K562 (cell line): ENCODE results near the gene BIRC3. TPM values are rescaled to one million over a fixed set of nuclear protein-coding genes. Genes with fewer than 3 reads are reported as not detected.

Experiments
- ATAC-seq: fragments of 200-7000 bp; cut with Tn5 transposase; 3 replicates; pipeline ENCODE4 v1.9.1; 2020; ENCODE audit warnings: moderate library complexity
- BruUV-seq: library from RNA; stranded (reverse); fragments of 400-500 nt; replicated peaks from 2 replicates; lab custom pipeline; 2021; lab: Mats Ljungman, UMichigan
- CTCF ChIA-PET: fragments of 300-600 bp; formaldehyde crosslinking; extraction: SDS; loops from one replicate; lab custom pipeline; 2021; ENCODE audit warnings: low intra/inter-chr PET ratio; lab: Yijun Ruan, JAX
- POLR2A ChIA-PET: fragments of 300-600, 350-650 bp; sonication (Branson Sonifier 250); formaldehyde crosslinking; extraction: SDS; loops from one replicate; lab custom pipeline; 2021; ENCODE audit warnings: antibody characterized with exemption, inconsistent platforms; lab: Yijun Ruan, JAX
- DNase-seq, 4 experiments: peaks; one replicate each; pipeline versions ENCODE4 v3.0.0 to v3.0.0-alpha.2; 2011 to 2018; ENCODE audit warnings: low spot score in 3 of 4, mixed read lengths in 3 of 4; ENCODE audit errors: extremely low read depth in 1 of 4
- FAIRE-seq: peaks from 2 replicates; lab custom pipeline; 2011; peaks lifted over from hg19 to GRCh38; lab: Jason Lieb, UNC
- H2AFZ ChIP-seq: 2 replicates; pipeline ENCODE4 v1.6.0; 2011; ENCODE audit warnings: low read depth, low read length, control low read depth, inconsistent platforms
- H3K27ac ChIP-seq: fragments of 200-600 bp; 3 replicates; pipeline ENCODE4 v1.8.0; 2011; ENCODE audit warnings: low read depth, mild to moderate bottlenecking, control low read depth, inconsistent platforms, low read length, moderate library complexity, mixed read lengths; ENCODE audit errors: extremely low read depth
- H3K27me3 ChIP-seq, 2 experiments: fragments of 300-600 bp in 1 of 2; 2 replicates in 1 of 2; 3 replicates in 1 of 2; pipeline versions ENCODE4 v1.6.0 to v1.8.0; 2011; ENCODE audit warnings: inconsistent platforms in 2 of 2, low read length in 2 of 2, mild to moderate bottlenecking in 1 of 2, mixed read lengths in 1 of 2, moderate library complexity in 1 of 2; ENCODE audit not compliant: control insufficient read depth in 2 of 2, insufficient read depth in 2 of 2
- H3K36me3 ChIP-seq: fragments of 300-600 bp; 3 replicates; pipeline ENCODE4 v1.8.0; 2011; ENCODE audit warnings: mild to moderate bottlenecking, low read length, inconsistent platforms; ENCODE audit not compliant: control insufficient read depth, insufficient read depth
- H3K4me1 ChIP-seq, 2 experiments: fragments of 200-600 bp in 1 of 2; replicated peaks in 1 of 2; 2 replicates in 1 of 2; 3 replicates in 1 of 2; pipeline versions ENCODE4 v1.5.1 to v1.8.0; 2011; ENCODE audit warnings: inconsistent platforms in 2 of 2, low read length in 2 of 2, mild to moderate bottlenecking in 1 of 2, mixed read lengths in 1 of 2, moderate library complexity in 1 of 2; ENCODE audit not compliant: control insufficient read depth in 2 of 2, insufficient read depth in 2 of 2
- H3K4me2 ChIP-seq: 2 replicates; pipeline ENCODE4 v1.6.1; 2011; ENCODE audit warnings: low read length, control low read depth, inconsistent platforms, mixed read lengths; ENCODE audit not compliant: insufficient read depth
- H3K4me3 ChIP-seq: fragments of 200-600 bp; sonication (generic), shearing (Covaris generic); 2 replicates; pipeline ENCODE4 v1.5.1; 2016; ENCODE audit warnings: control low read depth, inconsistent platforms
- H3K79me2 ChIP-seq: fragments of 200-600 bp; 3 replicates; pipeline ENCODE4 v1.8.0; 2011; ENCODE audit warnings: low read length, inconsistent platforms; ENCODE audit not compliant: control insufficient read depth, insufficient read depth
- H3K9ac ChIP-seq, 2 experiments: 2 replicates each; pipeline versions ENCODE4 v1.6.0 to v1.6.1; 2011; ENCODE audit warnings: low read depth in 2 of 2, low read length in 2 of 2, control low read depth in 1 of 2, inconsistent platforms in 1 of 2, mild to moderate bottlenecking in 1 of 2, mixed read lengths in 1 of 2; ENCODE audit not compliant: insufficient read depth in 1 of 2
- H3K9me1 ChIP-seq: one replicate; pipeline ENCODE4 v1.6.0; 2011; ENCODE audit warnings: inconsistent platforms, mild to moderate bottlenecking, low read length, moderate library complexity; ENCODE audit not compliant: control insufficient read depth, insufficient read depth
- H3K9me3 ChIP-seq: replicated peaks from 2 replicates; pipeline ENCODE4 v1.5.1; 2011; ENCODE audit warnings: low read depth, low read length, inconsistent platforms; ENCODE audit not compliant: control insufficient read depth, insufficient read depth
- H4K20me1 ChIP-seq: replicated peaks from 2 replicates; pipeline ENCODE4 v1.6.1; 2011; ENCODE audit warnings: low read length, inconsistent platforms, mixed read lengths; ENCODE audit not compliant: control insufficient read depth, insufficient read depth
- CBX3 ChIP-seq, 2 experiments: IDR thresholded peaks; 1 replicate in 1 of 2; 2 replicates in 1 of 2; pipeline ENCODE4 v1.6.1; 2012; ENCODE audit warnings: inconsistent platforms in 2 of 2, low read length in 2 of 2, borderline replicate concordance in 1 of 2, control low read depth in 1 of 2
- CBX5 ChIP-seq: IDR thresholded peaks from 2 replicates; pipeline ENCODE4 v1.6.1; 2014; ENCODE audit warnings: low read depth, borderline replicate concordance
- ELF1 ChIP-seq: fragments of 200-800 bp; sonication (Bioruptor generic); IDR thresholded peaks from 2 replicates; pipeline ENCODE4 v1.6.1; 2016; ENCODE audit warnings: missing genetic modification characterization, missing compliant biosample characterization
- GABPA ChIP-seq: fragments of 200-800 bp; sonication (Bioruptor generic); conservative IDR thresholded peaks from 2 replicates; pipeline ENCODE4 v1.6.1; 2016; ENCODE audit warnings: low read depth, missing genetic modification characterization, missing compliant biosample characterization
- LEF1 ChIP-seq: fragments of 450-650 bp; IDR thresholded peaks from 2 replicates; pipeline ENCODE4 v1.6.1; 2016; ENCODE audit warnings: mild to moderate bottlenecking
- MED1 ChIP-seq: sonication (generic); formaldehyde crosslinking; IDR thresholded peaks from 2 replicates; pipeline ENCODE4 v1.8.1; 2023; ENCODE audit warnings: missing genetic modification reagents, borderline replicate concordance
- NCOR1 ChIP-seq: fragments of 450-650 bp; IDR thresholded peaks from 2 replicates; pipeline ENCODE4 v1.6.1; 2016; ENCODE audit warnings: mild to moderate bottlenecking, moderate library complexity
- NKRF ChIP-seq: fragments of 450-650 bp; IDR thresholded peaks from 2 replicates; pipeline ENCODE4 v1.6.1; 2016; ENCODE audit warnings: borderline replicate concordance
- SOX6 ChIP-seq: fragments of 450-650 bp; IDR thresholded peaks from 2 replicates; pipeline ENCODE4 v1.6.1; 2014; ENCODE audit warnings: mild to moderate bottlenecking
- TRIM28 ChIP-seq: fragments of 450-650 bp; IDR thresholded peaks from 2 replicates; pipeline ENCODE4 v1.6.1; 2017
- ZBED1 ChIP-seq: IDR thresholded peaks from 2 replicates; pipeline ENCODE4 v1.6.1; 2014
- ZNF444 ChIP-seq: fragments of 250-450 bp; sonication (Bioruptor Pico); IDR thresholded peaks from 2 replicates; pipeline ENCODE4 v1.4.0; 2020; ENCODE audit warnings: mild to moderate bottlenecking, moderate library complexity
- ZNF75A ChIP-seq: fragments of 450-650 bp; formaldehyde crosslinking; IDR thresholded peaks from 2 replicates; pipeline ENCODE4 v1.4.0; 2020; ENCODE audit warnings: mild to moderate bottlenecking
- in situ Hi-C: fragments of 300-500 bp; cut with MboI; formaldehyde crosslinking; loops from 4 replicates; pipeline ENCODE4 v1.15.0; 2018; ENCODE audit warnings: inconsistent platforms, mixed read lengths
- intact Hi-C: fragments of 100-400 bp; cut with micrococcal nuclease; formaldehyde crosslinking; loops from 2 replicates; pipeline ENCODE4 v1.14.2; 2022
- polyA plus RNA-seq, 8 experiments: library from polyadenylated mRNA; depleted of rRNA in 4 of 8; stranded (reverse) in 5 of 8; unstranded in 3 of 8; fragments of >200 nt; fragmentation: Nextera tagmentation in 2 of 8; fragmentation: Illumina TruSeq in 1 of 8; extraction: Ambion mirVana in 2 of 8; extraction: Trizol in 1 of 8; gene quantifications; 2 replicates each; pipeline versions ENCODE4 v1.2.1 to v1.2.3, GENCODE V29; 2011 to 2014; ENCODE audit warnings: inconsistent platforms in 1 of 8, missing spikeins in 1 of 8
- total RNA-seq, 7 experiments: library from RNA; depleted of rRNA in 6 of 7; stranded (reverse); fragments of >200 nt in 6 of 7; fragmentation: Illumina TruSeq in 2 of 7; extraction: Trizol in 2 of 7; gene quantifications; 2 replicates each; pipeline versions ENCODE4 v1.2.1 to v1.2.3, GENCODE V29; 2011 to 2021; ENCODE audit warnings: low replicate concordance in 1 of 7
- TF ChIP-seq, protein P1 (sequence below): fragments of 450-650 bp; formaldehyde crosslinking; IDR thresholded peaks from 2 replicates; pipeline ENCODE4 v1.4.0; 2020; ENCODE audit warnings: mild to moderate bottlenecking, moderate library complexity

Gene BIRC3
- total and polyA plus RNA-seq, 9 of the 15 experiments (the other 6 are each of a cell fraction or from before 2014, with no cell fraction given) = 0.08 to 0.42 (median 0.18) TPM

- TF ChIP-seq ZBED1 (no peak), NKRF (peak; percentile 45; the same call in 1 of the 2 replicates), SOX6 (no peak), ELF1 (tag) (peak; percentile 53; the same call in 1 of the 2 replicates)
Measured at GRCh38 chr11:102347462-102348370, 30.4 kb downstream of the BIRC3 start (continued).

- Histone ChIP-seq H3K9me3 (no peaks in the 10 kb centered on the region), H4K20me1 (no peaks in the 10 kb centered on the region), H3K4me2 (no peak overlapping the region), H3K4me1 (no peaks in the 10 kb centered on the region), H3K36me3 (peaks cover 27% of the 10 kb centered on the region), H3K27me3 (no peaks in the 10 kb centered on the region), H3K4me3 (no peak overlapping the region), H3K79me2 (peaks cover 10% of the 10 kb centered on the region; the same call in 2 of the 3 replicates), H3K27ac (no peak overlapping the region), H3K9ac (no peak overlapping the region), H3K9me1 (no peaks in the 10 kb centered on the region), H2AFZ (no peak overlapping the region)
- POLR2A ChIA-PET = no interaction called here
- DNase-seq = no peak
- FAIRE-seq = no peak
- ATAC-seq = no peak
- intact Hi-C loops = no loop called here
- CTCF ChIA-PET = no interaction called here
- BruUV-seq = no TSS peak
- no peak for TF ChIP-seq LEF1
- TF ChIP-seq TRIM28 = no peak
- TF ChIP-seq CBX3 (IDR thresholded peaks at IDR 0.05; ENCODE audit: borderline replicate concordance in 1 of 2, low read length in 2 of 2) = no peak
- no peak for TF ChIP-seq ZNF444 (CRISPR knock-in tag)
- no peak for TF ChIP-seq MED1 (CRISPR knock-in tag)
- no peak for TF ChIP-seq NCOR1
- no peak for TF ChIP-seq GABPA
- no peak for TF ChIP-seq ZNF75A (CRISPR knock-in tag)
- no peak for TF ChIP-seq CBX5
- TF ChIP-seq, protein P1, sequence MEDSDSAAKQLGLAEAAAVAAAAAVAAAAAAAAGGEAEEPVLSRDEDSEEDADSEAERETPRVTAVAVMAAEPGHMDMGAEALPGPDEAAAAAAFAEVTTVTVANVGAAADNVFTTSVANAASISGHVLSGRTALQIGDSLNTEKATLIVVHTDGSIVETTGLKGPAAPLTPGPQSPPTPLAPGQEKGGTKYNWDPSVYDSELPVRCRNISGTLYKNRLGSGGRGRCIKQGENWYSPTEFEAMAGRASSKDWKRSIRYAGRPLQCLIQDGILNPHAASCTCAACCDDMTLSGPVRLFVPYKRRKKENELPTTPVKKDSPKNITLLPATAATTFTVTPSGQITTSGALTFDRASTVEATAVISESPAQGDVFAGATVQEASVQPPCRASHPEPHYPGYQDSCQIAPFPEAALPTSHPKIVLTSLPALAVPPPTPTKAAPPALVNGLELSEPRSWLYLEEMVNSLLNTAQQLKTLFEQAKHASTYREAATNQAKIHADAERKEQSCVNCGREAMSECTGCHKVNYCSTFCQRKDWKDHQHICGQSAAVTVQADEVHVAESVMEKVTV (CRISPR knock-in tag) = no peak
- TF ChIP-seq, all 486 proteins: peak for 0
- in situ Hi-C loops = no loop called here
Measured at GRCh38 chr11:102357116-102357515, 39.8 kb downstream of the BIRC3 start.
